ENCODE measurements around the gene RAPGEF1. TPM values are rescaled to one million over a fixed set of nuclear protein-coding genes. Genes with fewer than 3 reads are reported as not detected.

Gene RAPGEF1
- polyA plus RNA-seq, 1 donor from 2014 or later, result 23.6 TPM

GRCh38 chr9:131627326-131627647, 112.6 kb downstream of the RAPGEF1 start:
- Histone ChIP-seq H3K79me2 (replicated peaks; ENCODE audit: insufficient read depth, low read length) (no peaks in the 10 kb centered on the region), H3K27ac (ENCODE audit: low read length) (no peak overlapping the region), H3K27me3 (ENCODE audit: insufficient read depth, low read depth, low read length) (no peaks in the 10 kb centered on the region), H3K9me2 (ENCODE audit: insufficient read depth, low read length) (no peaks in the 10 kb centered on the region), H3K9ac (ENCODE audit: low read length) (no peak overlapping the region), H4K20me1 (ENCODE audit: insufficient read depth) (no peaks in the 10 kb centered on the region), H3F3A (ENCODE audit: insufficient read depth, low read length, poor library complexity, severe bottlenecking) (no peaks in the 10 kb centered on the region), H3K4me2 (ENCODE audit: low read length) (no peak overlapping the region), H3K4me3 (ENCODE audit: low read length) (no peak overlapping the region), H2AFZ (ENCODE audit: low read depth, low read length) (no peak overlapping the region), H3K36me3 (ENCODE audit: insufficient read depth, low read length) (no peaks in the 10 kb centered on the region), H3K9me3 (ENCODE audit: low read length) (no peaks in the 10 kb centered on the region)
- TF ChIP-seq EP300 (conservative IDR thresholded peaks at IDR 0.05; ENCODE audit: poor library complexity, severe bottlenecking) (no peak), RAD21 (conservative IDR thresholded peaks at IDR 0.05) (no peak), MXI1 (conservative IDR thresholded peaks at IDR 0.05; ENCODE audit: poor library complexity, severe bottlenecking) (no peak), REST (IDR thresholded peaks at IDR 0.05; ENCODE audit: borderline replicate concordance) (no peak), TAF1 (IDR thresholded peaks at IDR 0.05; ENCODE audit: low read depth) (no peak), EZH2 (IDR thresholded peaks at IDR 0.05; ENCODE audit: borderline replicate concordance, insufficient read depth, low read length, poor library complexity, severe bottlenecking) (no peak), CTCF (IDR thresholded peaks at IDR 0.05; ENCODE audit: poor library complexity, severe bottlenecking) (no peak), SMC3 (conservative IDR thresholded peaks at IDR 0.05; ENCODE audit: poor library complexity) (no peak), POLR2AphosphoS5 (IDR thresholded peaks at IDR 0.05) (no peak)

- H3F3A ChIP-seq (ENCODE audit: insufficient read depth, low read length, poor library complexity, severe bottlenecking), result no peaks in the 10 kb centered on the region
- H3K9ac ChIP-seq (ENCODE audit: low read length), result no peak overlapping the region
- no peaks in the 10 kb centered on the region for H4K20me1 ChIP-seq (ENCODE audit: insufficient read depth)
- no peak overlapping the region for H2AFZ ChIP-seq (ENCODE audit: low read depth, low read length)
- H3K36me3 ChIP-seq (ENCODE audit: insufficient read depth, low read length), result no peaks in the 10 kb centered on the region
- no peaks in the 10 kb centered on the region for H3K9me2 ChIP-seq (ENCODE audit: insufficient read depth, low read length)
- no peaks in the 10 kb centered on the region for H3K9me3 ChIP-seq (ENCODE audit: low read length)
- no peaks in the 10 kb centered on the region for H3K27me3 ChIP-seq (ENCODE audit: insufficient read depth, low read depth, low read length)
- no peak overlapping the region for H3K4me2 ChIP-seq (ENCODE audit: low read length)
- no peak for TF ChIP-seq RAD21 (conservative IDR thresholded peaks at IDR 0.05)
- no peak for TF ChIP-seq SMC3 (conservative IDR thresholded peaks at IDR 0.05; ENCODE audit: poor library complexity)
- TF ChIP-seq MXI1 (conservative IDR thresholded peaks at IDR 0.05; ENCODE audit: poor library complexity, severe bottlenecking), result no peak
- no peak for TF ChIP-seq CTCF (IDR thresholded peaks at IDR 0.05; ENCODE audit: poor library complexity, severe bottlenecking)
- no peak for TF ChIP-seq TAF1 (IDR thresholded peaks at IDR 0.05; ENCODE audit: low read depth)
- TF ChIP-seq REST (IDR thresholded peaks at IDR 0.05; ENCODE audit: borderline replicate concordance), result no peak
- no peak for TF ChIP-seq EZH2 (IDR thresholded peaks at IDR 0.05; ENCODE audit: borderline replicate concordance, insufficient read depth, low read length, poor library complexity, severe bottlenecking)
- no peak for TF ChIP-seq EP300 (conservative IDR thresholded peaks at IDR 0.05; ENCODE audit: poor library complexity, severe bottlenecking)
- no peak for TF ChIP-seq POLR2AphosphoS5 (IDR thresholded peaks at IDR 0.05)
- H3K4me3 ChIP-seq (ENCODE audit: low read length), result no peak overlapping the region
- no peak overlapping the region for H3K27ac ChIP-seq (ENCODE audit: low read length)
- H3K79me2 ChIP-seq (replicated peaks; ENCODE audit: insufficient read depth, low read length), result no peaks in the 10 kb centered on the region
Observed at GRCh38 chr9:131625790-131626670, 113.8 kb downstream of the RAPGEF1 start.
